Activated CD4-positive, alpha-beta T cell treated with anti-CD3 and anti-CD28 coated beads for 48 hours (primary cell): ENCODE measurements around the gene PACRG.

Experiments used
- DNase-seq: peaks from one replicate; pipeline ENCODE4 v3.0.0-alpha.2; 2020

Gene PACRG

GRCh38 chr6:163095401-163095800, 367.6 kb downstream of the PACRG start:
- DNase-seq = no peak

DNA sequence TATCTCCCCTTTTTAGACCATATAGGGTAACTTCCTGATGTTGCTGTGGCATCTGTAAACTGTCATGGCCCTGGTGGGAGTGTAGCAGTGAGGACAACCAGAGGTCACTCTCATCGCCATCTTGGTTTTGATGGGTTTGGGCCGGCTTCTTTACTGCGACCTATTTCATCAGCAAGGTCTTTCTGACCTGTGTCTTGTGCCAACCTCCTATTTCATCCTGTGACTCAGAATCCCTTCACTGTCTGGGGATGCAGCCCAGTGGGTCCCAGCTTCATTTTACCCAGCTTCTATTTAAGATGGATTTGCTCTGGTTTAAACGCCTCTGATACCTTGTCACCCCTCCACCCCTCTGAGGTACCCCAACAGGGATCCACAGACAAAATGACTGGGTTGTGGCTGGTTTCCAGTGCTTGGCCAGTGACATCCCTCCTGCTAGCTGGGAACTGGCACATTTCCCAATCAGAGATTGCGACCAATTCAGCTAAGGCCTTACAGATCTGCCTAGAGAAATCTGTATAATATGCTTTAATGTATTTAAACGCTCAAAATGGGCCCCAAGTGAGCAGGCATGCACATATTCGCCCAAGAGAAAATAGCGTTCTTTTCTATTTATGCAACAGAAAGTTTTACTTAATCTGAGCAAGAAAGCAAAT, 371.2 kb downstream of the PACRG start:
- no peak for DNase-seq

DNA sequence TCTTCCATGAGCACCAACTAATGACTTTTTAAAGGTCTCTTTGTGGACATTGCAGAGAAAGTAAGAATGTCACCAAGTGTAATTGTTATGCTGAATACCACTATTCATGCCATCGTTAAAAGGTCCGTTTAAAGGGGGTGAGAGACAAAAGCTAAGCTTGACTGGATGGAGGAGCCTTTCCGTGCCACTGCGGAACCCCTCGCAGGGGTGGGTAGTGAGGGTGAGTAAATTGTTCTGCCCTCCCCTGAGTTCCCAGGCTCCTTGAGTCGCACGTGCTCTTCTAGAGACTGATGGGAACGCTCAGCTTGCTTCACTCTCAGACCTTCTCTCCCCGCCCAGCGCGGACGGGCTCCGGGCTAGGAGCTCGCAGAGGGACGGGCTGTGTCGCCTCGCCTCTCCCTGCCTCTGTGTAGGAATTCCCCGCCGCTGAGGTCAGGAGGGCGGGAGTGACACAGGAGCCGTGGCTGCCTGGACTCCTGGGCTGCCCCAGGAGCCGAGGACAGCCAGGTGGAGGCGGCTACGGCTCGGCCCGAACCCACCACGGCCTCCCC, 371.9 kb downstream of the PACRG start:
- no peak for DNase-seq

DNA sequence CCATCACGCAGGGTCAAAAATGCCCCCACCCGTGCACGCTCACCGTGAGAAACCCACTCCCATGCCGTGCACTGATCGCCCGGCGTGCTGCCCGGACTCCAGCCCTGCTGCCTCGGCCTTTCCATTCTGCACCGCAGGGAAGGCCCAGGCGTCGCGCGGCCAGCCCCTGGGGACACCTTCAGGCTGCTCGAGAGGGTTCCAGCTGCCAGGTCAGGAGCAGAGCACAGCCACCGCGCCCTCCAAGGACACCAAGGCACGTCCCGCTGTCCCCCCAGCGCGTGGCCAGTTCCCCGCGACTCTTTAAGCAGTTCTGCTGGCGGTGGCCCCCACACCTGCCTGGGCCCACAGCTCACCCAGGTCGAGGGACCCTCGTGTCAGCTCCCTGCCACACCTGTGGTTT, 372.5 kb downstream of the PACRG start:
- DNase-seq = no peak

DNA sequence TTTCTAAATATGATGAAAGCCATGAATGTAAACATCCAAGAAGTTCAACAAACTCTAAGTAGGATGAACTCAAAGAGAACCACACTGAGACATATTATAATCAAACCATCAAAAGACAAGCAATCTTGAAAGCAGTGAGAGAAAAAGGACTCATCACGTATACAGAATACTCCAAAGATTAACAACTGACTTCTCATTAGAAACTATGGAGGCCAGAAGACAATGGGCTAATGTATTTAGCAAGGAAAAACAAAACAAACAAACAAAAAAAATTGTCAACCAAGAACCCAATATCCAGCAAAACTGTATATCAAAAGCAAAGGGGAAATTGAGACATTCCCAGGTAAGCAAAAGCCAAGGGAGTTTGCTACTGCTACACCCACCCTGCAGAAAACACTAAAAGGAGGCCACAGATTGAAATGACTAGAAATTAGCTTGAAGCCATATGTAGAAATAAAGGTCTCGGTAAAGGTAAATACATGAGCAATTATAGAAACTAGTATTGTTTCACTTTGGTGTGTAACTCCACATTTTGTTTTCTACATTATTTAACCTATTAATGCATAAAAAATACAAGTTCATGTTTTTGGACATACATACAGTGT, 385.7 kb downstream of the PACRG start:
- no peak for DNase-seq

DNA sequence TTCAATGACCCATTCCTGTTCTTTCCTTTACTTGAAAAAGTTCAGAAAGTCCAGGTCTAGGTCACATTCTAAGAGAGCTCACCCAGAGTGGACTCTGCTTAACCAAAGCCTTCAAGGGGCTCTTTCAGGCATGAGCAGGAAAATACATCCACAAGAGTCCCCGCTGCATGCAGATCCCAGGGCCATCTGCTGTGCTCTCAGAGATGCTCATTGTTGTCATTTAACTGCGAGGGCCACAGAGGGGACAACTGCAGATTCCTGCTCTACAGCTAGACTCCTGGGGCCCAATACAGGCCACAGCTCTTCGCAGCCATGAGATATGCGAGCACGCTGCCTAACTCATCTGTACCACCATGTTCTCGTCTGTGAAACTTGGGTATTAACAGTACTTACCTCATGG, 391.2 kb downstream of the PACRG start:
- no peak for DNase-seq

GRCh38 chr6:163120223-163120622, 392.4 kb downstream of the PACRG start:
- DNase-seq = no peak

GRCh38 chr6:163121270-163121669, 393.5 kb downstream of the PACRG start:
- DNase-seq = no peak

- no peak for DNase-seq
Observed at GRCh38 chr6:163122365-163122764, 394.6 kb downstream of the PACRG start.

DNA sequence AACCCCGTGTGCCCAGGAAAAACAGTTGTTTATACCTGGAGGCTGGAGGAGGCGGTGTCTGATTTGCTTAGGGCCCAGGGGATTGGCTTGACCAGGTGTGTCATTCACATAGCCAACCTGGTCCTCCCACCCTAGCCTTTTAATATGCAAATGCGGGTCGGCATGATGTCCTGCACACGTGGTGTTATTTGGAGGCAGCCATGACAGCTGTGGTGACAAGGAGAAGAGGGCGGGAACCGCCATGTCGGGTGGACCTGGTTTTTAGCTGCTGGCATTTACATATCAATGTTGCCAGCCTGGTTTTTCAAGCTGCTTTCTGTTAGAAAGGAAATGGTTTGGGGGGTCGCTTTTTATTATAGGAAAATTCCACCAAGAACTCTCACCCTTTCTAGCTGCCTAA, 395.3 kb downstream of the PACRG start:
- no peak for DNase-seq

GRCh38 chr6:163126741-163127140, 399.0 kb downstream of the PACRG start:
- no peak for DNase-seq

- DNase-seq = no peak
Observed at GRCh38 chr6:163127587-163127986, 399.8 kb downstream of the PACRG start.

GRCh38 chr6:163128324-163128723, 400.6 kb downstream of the PACRG start:
- DNase-seq = no peak

- no peak for DNase-seq
Observed at GRCh38 chr6:163132050-163132750, 404.4 kb downstream of the PACRG start.

DNA sequence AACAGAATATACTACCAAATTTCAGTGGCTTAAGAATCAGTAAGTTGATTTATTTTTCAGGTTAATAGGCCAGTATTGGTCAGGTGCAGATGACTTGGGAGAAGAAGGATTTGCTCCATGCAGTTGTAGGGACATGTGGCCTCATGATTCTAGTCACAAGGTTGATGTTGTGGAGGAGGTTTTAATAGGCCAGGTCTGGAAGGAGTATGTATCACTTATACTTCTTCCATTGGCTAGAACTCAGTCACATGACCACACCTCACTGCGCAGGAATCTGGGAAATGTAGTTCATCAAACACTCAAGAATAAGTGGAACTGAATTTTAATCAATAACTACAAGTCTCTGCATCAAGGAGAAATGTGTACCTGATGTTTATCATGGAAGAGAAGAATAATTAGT, 405.2 kb downstream of the PACRG start:
- DNase-seq = no peak

DNA sequence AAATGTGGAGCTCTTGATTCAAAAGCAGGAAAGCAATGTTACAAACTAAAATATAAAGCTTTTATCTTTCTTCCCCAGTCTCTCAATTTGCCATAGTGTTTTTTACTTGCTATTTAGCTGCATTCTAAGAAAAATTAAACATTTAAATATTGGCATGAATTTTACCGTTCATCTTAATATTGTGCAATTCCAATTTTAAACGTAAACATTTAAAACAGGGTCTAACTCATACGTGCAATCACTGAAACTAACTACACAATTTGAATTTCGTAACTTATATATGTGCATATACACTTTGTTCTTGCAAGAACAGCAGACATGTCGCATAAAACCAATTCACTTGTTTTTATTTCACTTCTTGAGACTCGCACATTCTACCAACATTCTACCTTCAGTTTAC, 405.9 kb downstream of the PACRG start:
- DNase-seq = no peak

DNA sequence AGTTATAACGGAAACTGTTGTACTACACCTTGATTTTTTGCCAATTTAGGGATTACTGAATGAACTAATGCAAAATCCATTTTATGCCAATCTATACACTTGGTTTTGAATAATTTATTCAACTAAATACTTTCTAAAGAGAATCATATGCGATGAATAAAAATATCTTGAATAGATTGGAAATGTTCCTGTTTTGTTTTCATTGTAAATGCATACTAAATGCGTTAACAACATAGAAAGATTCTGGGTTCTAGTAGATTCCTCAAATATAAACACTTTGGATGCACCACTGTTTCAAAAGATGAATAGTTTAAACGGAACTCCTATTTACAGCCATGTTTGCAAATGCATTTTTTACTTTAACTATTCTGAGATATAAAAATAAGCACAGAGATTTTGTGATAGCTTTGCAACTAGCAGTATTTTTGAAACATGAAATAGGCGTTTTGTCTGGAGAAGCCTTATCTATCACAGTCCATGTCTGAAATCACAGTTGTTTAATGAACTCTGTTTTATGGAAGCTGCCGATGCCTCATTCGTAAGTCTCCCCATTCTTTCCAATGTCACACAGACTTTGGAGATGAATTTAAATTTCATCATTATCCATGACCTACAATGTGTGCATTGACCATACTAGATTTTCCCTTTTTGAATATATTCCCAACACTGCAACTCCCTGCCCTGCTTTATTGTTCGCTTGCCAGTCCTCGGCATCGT, 409.1 kb downstream of the PACRG start:
- no peak for DNase-seq

DNA sequence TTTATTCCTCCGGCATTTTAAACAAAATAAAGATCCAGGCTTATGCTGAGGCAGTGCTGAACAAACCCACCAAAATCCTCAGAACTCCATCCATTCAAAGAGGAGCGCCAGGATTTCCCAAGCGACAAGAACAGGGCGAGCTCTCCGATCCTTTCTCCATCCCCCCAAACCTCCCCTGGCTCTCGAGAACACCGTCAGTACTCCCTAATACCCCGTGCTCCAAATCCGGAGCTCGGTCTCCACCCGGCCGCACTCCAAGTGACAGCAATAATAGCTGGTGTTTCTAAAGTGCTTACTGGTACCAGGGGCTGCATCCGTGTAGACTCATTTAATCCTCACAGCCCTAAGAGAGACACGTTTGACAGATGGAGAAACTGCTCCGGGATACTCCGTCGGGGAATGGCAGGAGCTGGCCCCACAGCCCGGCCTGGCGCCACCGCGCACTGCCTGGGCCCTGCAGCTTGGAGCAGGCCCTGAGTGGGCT, 409.7 kb downstream of the PACRG start:
- no peak for DNase-seq

GRCh38 chr6:163146036-163146435, 418.3 kb downstream of the PACRG start:
- DNase-seq = no peak

GRCh38 chr6:163147994-163148393, 420.2 kb downstream of the PACRG start:
- DNase-seq = no peak

DNA sequence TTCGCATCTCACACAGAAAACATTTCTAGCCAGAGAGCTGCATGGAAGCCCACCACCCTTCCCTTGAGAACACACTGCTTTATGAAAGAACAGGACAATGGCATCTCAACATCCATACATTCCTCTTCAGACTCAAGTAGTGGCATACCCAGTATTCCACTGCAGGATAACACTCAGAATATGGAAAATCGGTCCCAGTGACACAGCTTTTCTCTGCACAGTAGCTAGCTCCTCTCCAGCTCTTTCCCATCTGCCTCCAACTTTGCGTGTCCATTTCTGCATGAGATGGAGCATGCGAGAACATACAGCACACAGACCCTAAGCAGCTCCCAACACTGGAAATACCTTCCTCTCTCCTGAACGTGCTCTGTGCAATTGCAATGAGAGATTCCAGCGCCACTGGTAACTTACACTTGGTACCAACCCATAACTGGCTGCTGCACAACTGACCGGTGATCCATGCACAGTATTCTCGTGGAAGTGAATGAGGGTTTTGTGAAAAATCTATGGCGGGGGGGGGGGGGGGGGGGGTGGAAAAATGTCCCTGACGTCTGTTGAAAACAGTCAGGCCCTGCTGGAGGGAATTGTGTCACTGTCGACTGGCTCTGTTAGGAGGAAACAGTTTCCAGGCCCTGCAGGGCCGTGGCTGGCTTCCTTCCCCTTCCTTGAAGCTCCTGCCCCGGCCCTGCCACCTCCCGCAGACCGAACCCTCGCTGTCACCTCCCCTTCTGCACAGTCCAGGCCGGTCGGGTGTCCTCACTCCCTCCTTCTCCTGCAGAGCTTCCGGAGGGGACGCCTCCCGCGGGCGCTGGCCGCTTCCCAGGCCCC, 420.9 kb downstream of the PACRG start:
- no peak for DNase-seq

DNA sequence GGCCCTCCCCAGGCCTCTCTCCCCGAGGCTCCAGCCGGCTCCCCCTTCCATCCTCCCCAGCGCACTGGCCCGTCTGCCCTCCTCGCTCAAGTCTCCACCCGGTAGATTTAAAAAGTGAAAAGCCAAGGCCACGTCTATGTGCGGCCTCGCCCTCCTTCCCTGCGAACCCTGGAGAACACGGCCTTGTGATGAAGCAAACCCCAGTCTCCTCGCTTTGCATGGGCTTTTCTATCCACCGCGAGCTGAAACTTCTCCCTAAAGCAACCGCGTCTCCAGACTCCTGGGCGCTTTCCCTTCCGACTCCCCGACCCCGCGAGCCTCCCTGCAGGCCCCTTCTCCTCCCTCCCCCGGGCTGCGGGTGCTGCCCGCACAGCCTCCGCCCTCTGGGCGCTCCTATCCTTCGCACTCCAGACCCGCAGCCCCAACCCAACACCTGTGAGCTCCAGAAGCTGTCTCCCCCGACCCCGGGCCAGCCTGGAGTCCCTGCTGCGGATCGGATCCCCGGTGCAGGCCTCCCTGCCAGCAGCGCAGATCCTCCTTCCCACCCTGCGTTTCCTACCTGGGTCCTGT, 421.6 kb downstream of the PACRG start:
- DNase-seq = no peak
